Fibroblast of lung (primary cell): ENCODE measurements around the gene GPR37L1. TPM values are rescaled to one million over a fixed set of nuclear protein-coding genes. Genes with fewer than 3 reads are reported as not detected.

Experiments used
- DNase-seq, 2 donors: peaks; one replicate each; pipeline versions ENCODE4 v3.0.0 to v3.0.0-alpha.2; 2010; ENCODE audit warnings: low read depth in 2 of 2
- H2AFZ ChIP-seq: 2 replicates; pipeline ENCODE4 v1.5.1; 2012; ENCODE audit warnings: low read length, control low read depth, inconsistent platforms
- H3K27ac ChIP-seq: 2 replicates; pipeline ENCODE4 v1.5.1; 2011; ENCODE audit warnings: low read length, control low read depth; ENCODE audit not compliant: insufficient read depth
- H3K27me3 ChIP-seq: 2 replicates; pipeline ENCODE4 v1.5.1; 2011; ENCODE audit warnings: mild to moderate bottlenecking, low read length; ENCODE audit not compliant: control insufficient read depth, insufficient read depth
- H3K36me3 ChIP-seq: 2 replicates; pipeline ENCODE4 v1.5.1; 2011; ENCODE audit warnings: low read length; ENCODE audit not compliant: control insufficient read depth, insufficient read depth
- H3K4me1 ChIP-seq: 2 replicates; pipeline ENCODE4 v1.5.1; 2011; ENCODE audit warnings: low read length; ENCODE audit not compliant: control insufficient read depth, insufficient read depth; ENCODE audit errors: extremely low read depth
- H3K4me2 ChIP-seq: 2 replicates; pipeline ENCODE4 v1.5.1; 2011; ENCODE audit warnings: low read length, control low read depth; ENCODE audit not compliant: insufficient read depth; ENCODE audit errors: extremely low read depth
- H3K4me3 ChIP-seq, 4 experiments: fragments of 200-600 bp in 1 of 4; sonication (generic) in 1 of 4; replicated peaks in 1 of 4; 2 replicates each; pipeline ENCODE4 v1.5.1; 2011 to 2016; ENCODE audit warnings: low read length in 4 of 4, low read depth in 3 of 4, mild to moderate bottlenecking in 3 of 4, control low read depth in 2 of 4, inconsistent platforms in 1 of 4, mixed read lengths in 1 of 4; ENCODE audit not compliant: insufficient read depth in 1 of 4; ENCODE audit errors: control extremely low read depth in 1 of 4
- H3K79me2 ChIP-seq: 2 replicates; pipeline ENCODE4 v1.5.1; 2012; ENCODE audit warnings: mild to moderate bottlenecking, low read length, inconsistent platforms; ENCODE audit not compliant: control insufficient read depth, insufficient read depth
- H3K9ac ChIP-seq: 2 replicates; pipeline ENCODE4 v1.5.1; 2011; ENCODE audit warnings: mild to moderate bottlenecking, low read length, control low read depth; ENCODE audit not compliant: insufficient read depth
- H3K9me3 ChIP-seq: 2 replicates; pipeline ENCODE4 v1.5.1; 2012; ENCODE audit warnings: low read depth, low read length; ENCODE audit not compliant: control insufficient read depth, insufficient read depth
- H4K20me1 ChIP-seq: 2 replicates; pipeline ENCODE4 v1.5.1; 2011; ENCODE audit warnings: low read length; ENCODE audit not compliant: control insufficient read depth, insufficient read depth; ENCODE audit errors: extremely low read depth
- CTCF ChIP-seq, 2 donors: IDR thresholded peaks in 1 of 2; conservative IDR thresholded peaks in 1 of 2; 1 replicate in 1 of 2; 2 replicates in 1 of 2; pipeline ENCODE4 v1.5.1; 2011 to 2012; ENCODE audit warnings: low read length in 2 of 2, control low read depth in 1 of 2, inconsistent platforms in 1 of 2, low read depth in 1 of 2, mild to moderate bottlenecking in 1 of 2
- EZH2 ChIP-seq: IDR thresholded peaks from 2 replicates; pipeline ENCODE4 v1.5.1; 2012; ENCODE audit warnings: low read length, control low read depth, mild to moderate bottlenecking; ENCODE audit errors: missing control alignments
- polyA plus RNA-seq, 2 donors: library from polyadenylated mRNA; depleted of rRNA in 1 of 2; stranded (reverse) in 1 of 2; unstranded in 1 of 2; fragments of >200 nt; gene quantifications; 2 replicates each; pipeline ENCODE4 v1.2.1, GENCODE V29; 2011 to 2012; ENCODE audit warnings: missing spikeins in 1 of 2
- total RNA-seq: library from RNA; depleted of rRNA; stranded (reverse); fragments of >200 nt; gene quantifications from 2 replicates; pipeline ENCODE4 v1.2.1, GENCODE V29; 2014

The GPR37L1 gene
- total and polyA plus RNA-seq, 2 donors (not counting 1 experiment from before 2014, with no cell fraction given), result not detected

- H3K4me1 ChIP-seq, result no peaks in the 10 kb centered on the region
- H3K27me3 ChIP-seq, result peaks cover 7% of the 10 kb centered on the region
- no peak for TF ChIP-seq EZH2
- peak; percentile 45 to 58 for TF ChIP-seq CTCF (conservative IDR thresholded peaks at IDR 0.05 in 1 of 2, IDR thresholded peaks at IDR 0.05 in 1 of 2; ENCODE audit: low read depth in 1 of 2, low read length in 2 of 2)
- DNase-seq, result peak; percentile 59 to 76
- H3K4me2 ChIP-seq, result no peak overlapping the region
- H2AFZ ChIP-seq, result no peak overlapping the region
- H3K79me2 ChIP-seq, result no peaks in the 10 kb centered on the region
- H3K36me3 ChIP-seq, result no peaks in the 10 kb centered on the region
- no peak overlapping the region for H3K9ac ChIP-seq
- H3K4me3 ChIP-seq, result no peak overlapping the region
- H3K27ac ChIP-seq, result no peak overlapping the region
- no peaks in the 10 kb centered on the region for H3K9me3 ChIP-seq
- H4K20me1 ChIP-seq, result no peaks in the 10 kb centered on the region
Measured at GRCh38 chr1:202154766-202155477, 32.2 kb downstream of the GPR37L1 start.

- H3K27me3 ChIP-seq, result peaks cover 7% of the 10 kb centered on the region
- no peak overlapping the region for H3K4me2 ChIP-seq
- no peaks in the 10 kb centered on the region for H3K4me1 ChIP-seq
- H3K36me3 ChIP-seq, result no peaks in the 10 kb centered on the region
- no peak overlapping the region for H2AFZ ChIP-seq
- no peak overlapping the region for H3K4me3 ChIP-seq
- H3K9ac ChIP-seq, result no peak overlapping the region
- H3K9me3 ChIP-seq, result no peaks in the 10 kb centered on the region
- no peaks in the 10 kb centered on the region for H4K20me1 ChIP-seq
- no peaks in the 10 kb centered on the region for H3K79me2 ChIP-seq
- TF ChIP-seq EZH2, result no peak
- no peak for TF ChIP-seq CTCF (conservative IDR thresholded peaks at IDR 0.05 in 1 of 2, IDR thresholded peaks at IDR 0.05 in 1 of 2; ENCODE audit: low read depth in 1 of 2, low read length in 2 of 2)
- peak in 1 of 2 donors; percentile 11 for DNase-seq
- H3K27ac ChIP-seq, result no peak overlapping the region
Measured at GRCh38 chr1:202155478-202156021, 32.8 kb downstream of the GPR37L1 start.

- Histone ChIP-seq H4K20me1 (no peaks in the 10 kb centered on the region), H3K27me3 (peaks cover 12% of the 10 kb centered on the region), H3K4me1 (no peaks in the 10 kb centered on the region), H3K36me3 (no peaks in the 10 kb centered on the region), H3K4me2 (no peak overlapping the region), H3K4me3 (no peak overlapping the region), H3K79me2 (no peaks in the 10 kb centered on the region), H3K27ac (no peak overlapping the region), H3K9ac (no peak overlapping the region), H3K9me3 (no peaks in the 10 kb centered on the region), H2AFZ (no peak overlapping the region)
- DNase-seq, result no peak
- TF ChIP-seq CTCF (conservative IDR thresholded peaks at IDR 0.05 in 1 of 2, IDR thresholded peaks at IDR 0.05 in 1 of 2; ENCODE audit: low read depth in 1 of 2, low read length in 2 of 2), result no peak
- TF ChIP-seq EZH2, result no peak
Measured at GRCh38 chr1:202156590-202156989, 33.9 kb downstream of the GPR37L1 start.
